Ovary (tissue), 9 donors: ENCODE results near the gene PTCHD1. TPM values are rescaled to one million over a fixed set of nuclear protein-coding genes. Genes with fewer than 3 reads are reported as not detected.

Experiments used
- DNase-seq, 5 donors: peaks; one replicate each; pipeline ENCODE4 v3.0.0-alpha.2; 2019 to 2020
- H3K27ac ChIP-seq, 2 donors: fragments of 200-600 bp; one replicate each; pipeline versions ENCODE4 v1.5.1 to v1.8.0; 2019 to 2022
- H3K27me3 ChIP-seq: fragments of 200-600 bp; one replicate; pipeline ENCODE4 v1.8.0; 2022
- H3K36me3 ChIP-seq: fragments of 200-600 bp; sonication (generic); one replicate; pipeline ENCODE4 v1.5.1; 2019
- H3K4me1 ChIP-seq: one replicate; pipeline ENCODE4 v1.8.1; 2013; ENCODE audit warnings: mild to moderate bottlenecking, moderate library complexity; ENCODE audit not compliant: insufficient read depth
- H3K4me3 ChIP-seq: fragments of 200-600 bp; sonication (generic); one replicate; pipeline ENCODE4 v1.5.1; 2017
- H3K9me3 ChIP-seq, 2 donors: fragments of 200-600 bp in 1 of 2; sonication (generic) in 1 of 2; one replicate each; pipeline versions ENCODE4 v1.5.1 to v1.8.1; 2013 to 2019; ENCODE audit warnings: mild to moderate bottlenecking in 1 of 2, moderate library complexity in 1 of 2
- CTCF ChIP-seq, 3 donors: fragments of 450-650 bp in 2 of 3; fragments of 200-600 bp in 1 of 3; IDR thresholded peaks; one replicate each; pipeline versions ENCODE4 v1.5.1 to v1.8.0; 2016 to 2022; ENCODE audit warnings: antibody characterized with exemption in 3 of 3, mild to moderate bottlenecking in 1 of 3
- EP300 ChIP-seq: sonication (generic); formaldehyde crosslinking; IDR thresholded peaks from one replicate; pipeline ENCODE4 v1.6.1; 2017; ENCODE audit warnings: antibody characterized with exemption
- POLR2A ChIP-seq: fragments of 450-650 bp; IDR thresholded peaks from one replicate; pipeline ENCODE4 v1.6.1; 2017; ENCODE audit warnings: antibody characterized with exemption, mild to moderate bottlenecking, moderate library complexity
- WGBS, 3 donors: extraction: QIAGEN DNeasy Blood & Tissue Kit in 1 of 3; methylation state at CpG; one replicate each; pipeline versions ENCODE4 v1.1.5 to v1.1.7; 2013 to 2017; 5-methylcytosine and 5-hydroxymethylcytosine counted together
- intact Hi-C, 4 donors: fragments of 100-400 bp; cut with DNase I; formaldehyde crosslinking; loops; one replicate each; pipeline versions ENCODE4 v1.11.0 to v1.15.1; 2022 to 2023
- polyA plus RNA-seq, 2 donors: library from polyadenylated mRNA; stranded (reverse); fragments of 200-250 nt in 1 of 2; fragments of 350-450 nt in 1 of 2; fragmentation: Illumina TruSeq in 1 of 2; extraction: RNeasy Lipid Tissue Mini Kit (QIAGEN cat#74804) in 1 of 2; gene quantifications; one replicate each; pipeline ENCODE4 v1.2.3, GENCODE V29; 2013 to 2014
- total RNA-seq, 7 donors: library from RNA; depleted of rRNA in 2 of 7; stranded (reverse); fragments of >200 nt in 2 of 7; fragmentation: NEBNext Ultra II Directional in 3 of 7; extraction: Animal tissue kit (Norgen Biotek cat#: 25700) in 3 of 7; gene quantifications; one replicate each; pipeline versions ENCODE4 v1.1.0 to v1.2.4, GENCODE V29; 2016 to 2023
- donor health status: DM: no; HTN: no; CAD: no; lungs with moderate emphysema.
- donor health status: DM: no; HTN: no; CAD: no.
- donor health status: Bipolar disorder and iron deficiency.
- donor health status: DM: yes; HTN: yes; CAD: no.
- donor health status: DM: no; HTN: no; CAD: no.
- donor health status: DM: yes; HTN: yes; CAD: no.

Gene PTCHD1
- total and polyA plus RNA-seq, 9 donors, result under 0.01 to 1.0 (median 0.03) TPM; not detected in 3

GRCh38 chrX:23365541-23365940 is 30.9 kb downstream of the PTCHD1 start:
- H3K36me3 ChIP-seq, result no peaks in the 10 kb centered on the region
- H3K9me3 ChIP-seq, result peaks cover 0 to 3% of the 10 kb centered on the region in 2 donors
- H3K27me3 ChIP-seq, result no peaks in the 10 kb centered on the region
- no peaks in the 10 kb centered on the region for H3K4me1 ChIP-seq
- 46 to 70% (median 47%) methylated on average over 1 of the region's 1 CpG for WGBS, 3 donors
- DNase-seq, result no peak
- H3K4me3 ChIP-seq, result no peak overlapping the region
- no peak overlapping the region for H3K27ac ChIP-seq
- TF ChIP-seq EP300, result no peak
- no peak for TF ChIP-seq CTCF (IDR thresholded peaks at IDR 0.05)
- TF ChIP-seq POLR2A, result no peak
- intact Hi-C loops, result no loop called here

DNA sequence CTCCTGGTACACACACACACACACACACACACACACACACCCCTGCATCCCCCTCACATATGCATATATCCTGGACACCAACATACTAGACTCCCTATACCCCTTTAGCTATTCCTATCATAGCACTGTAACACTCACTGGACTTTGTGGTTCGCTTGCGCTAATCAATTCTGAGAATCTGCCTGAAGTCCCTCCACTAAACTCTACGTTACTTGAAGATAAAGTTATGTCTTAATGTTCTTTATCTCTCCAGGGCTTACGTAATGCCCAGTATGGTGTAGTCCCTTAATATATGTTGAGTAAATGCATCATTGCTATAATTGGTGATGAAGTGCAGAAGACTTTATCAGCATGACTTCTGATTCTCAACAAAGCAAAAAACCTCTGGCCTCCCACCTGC is 32.3 kb downstream of the PTCHD1 start:
- TF ChIP-seq POLR2A, result no peak
- no peak for TF ChIP-seq EP300
- no peak for TF ChIP-seq CTCF (IDR thresholded peaks at IDR 0.05)

DNA sequence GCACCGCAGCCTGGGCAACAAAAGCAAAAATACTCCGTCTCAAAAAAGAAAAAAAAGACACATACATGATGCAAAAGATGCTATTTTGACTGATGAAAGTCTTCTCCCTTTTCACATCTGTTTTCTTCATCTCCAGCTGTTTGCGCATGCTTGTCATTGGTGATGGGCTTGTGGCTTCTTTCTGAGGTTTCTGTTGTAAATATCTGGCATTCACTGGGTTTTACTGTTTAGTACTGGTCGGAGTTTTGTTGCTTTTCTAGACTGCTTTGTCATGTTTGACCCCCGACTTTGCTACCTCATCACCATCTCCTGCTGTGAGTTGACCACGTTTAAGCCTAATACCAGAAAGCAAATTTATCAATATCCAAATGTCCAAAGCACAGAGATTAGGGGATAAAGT is 34.4 kb downstream of the PTCHD1 start:
- Histone ChIP-seq H3K9me3 (peaks cover 0 to 3% of the 10 kb centered on the region in 2 donors), H3K4me3 (no peak overlapping the region), H3K27ac (no peak overlapping the region), H3K4me1 (no peaks in the 10 kb centered on the region), H3K36me3 (no peaks in the 10 kb centered on the region), H3K27me3 (no peaks in the 10 kb centered on the region)
- 61 to 64% (median 61%) methylated on average over 6 of the region's 6 CpGs for WGBS, 3 donors
- intact Hi-C loops, result no loop called here
- TF ChIP-seq CTCF (IDR thresholded peaks at IDR 0.05), result no peak
- TF ChIP-seq EP300, result no peak
- TF ChIP-seq POLR2A, result no peak
- DNase-seq, result no peak

More for the DNA sequence above, 32.3 kb downstream of the PTCHD1 start:
- DNase-seq, result no peak
- 85 to 89% (median 87%) methylated on average over 4 of the region's 4 CpGs for WGBS, 3 donors
- H3K27ac ChIP-seq, result no peak overlapping the region
- peaks cover 0 to 3% of the 10 kb centered on the region in 2 donors for H3K9me3 ChIP-seq
- H3K4me3 ChIP-seq, result no peak overlapping the region
- no peaks in the 10 kb centered on the region for H3K4me1 ChIP-seq
- intact Hi-C loops, result no loop called here
- H3K27me3 ChIP-seq, result no peaks in the 10 kb centered on the region
- H3K36me3 ChIP-seq, result no peaks in the 10 kb centered on the region

DNA sequence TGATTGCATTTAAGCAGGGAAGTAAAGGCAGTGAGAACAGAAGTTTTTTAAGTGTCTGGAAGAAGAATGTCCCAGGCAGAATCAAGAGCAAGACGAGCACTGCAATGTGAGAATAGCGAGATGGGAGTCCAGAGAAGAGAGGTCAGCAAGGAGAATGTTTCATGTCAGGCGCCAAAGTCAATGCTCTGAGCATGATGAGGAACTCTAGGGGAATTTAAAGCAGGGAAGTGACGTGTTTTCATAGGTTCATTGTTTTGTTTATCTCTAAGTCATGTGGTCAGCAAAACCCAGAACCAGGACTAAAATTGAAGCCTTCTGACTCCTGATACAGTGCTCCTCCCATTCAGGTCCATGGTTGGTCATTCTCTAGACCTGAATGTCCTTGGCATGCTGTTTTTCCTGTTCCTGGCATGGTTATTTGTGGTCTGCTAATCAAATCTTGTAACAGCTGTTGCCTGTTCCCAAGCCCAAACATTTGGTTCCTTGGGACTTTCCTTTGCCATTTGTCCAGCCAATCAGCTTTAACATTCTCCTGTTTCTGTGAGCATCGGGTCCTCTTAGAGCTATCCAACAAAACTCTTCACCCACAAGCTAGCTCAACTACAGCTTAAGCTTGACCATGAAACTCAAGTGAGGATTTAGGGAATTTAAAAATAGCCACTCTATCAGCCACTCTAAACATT is 37.7 kb downstream of the PTCHD1 start:
- no peak for DNase-seq
- Histone ChIP-seq H3K9me3 (no peaks in the 10 kb centered on the region), H3K4me3 (no peak overlapping the region), H3K36me3 (no peaks in the 10 kb centered on the region), H3K27me3 (no peaks in the 10 kb centered on the region), H3K27ac (no peak overlapping the region), H3K4me1 (no peaks in the 10 kb centered on the region)
- intact Hi-C loops, result no loop called here
- 49 to 60% (median 56%) methylated on average over 5 of the region's 5 CpGs for WGBS, 3 donors
- TF ChIP-seq CTCF (IDR thresholded peaks at IDR 0.05) (no peak), POLR2A (no peak), EP300 (no peak)
